ENCODE results near the gene DDX18. TPM values are rescaled to one million over a fixed set of nuclear protein-coding genes. Genes with fewer than 3 reads are reported as not detected.
A peak's percentile ranks its signal among the peaks of the same experiment; 100 is the strongest.

The DDX18 gene
- total and polyA plus RNA-seq, 10 of the 15 experiments (the other 5 are each of a cell fraction or from before 2014, with no cell fraction given), result 54.3 to 110 (median 74.9) TPM

DNA sequence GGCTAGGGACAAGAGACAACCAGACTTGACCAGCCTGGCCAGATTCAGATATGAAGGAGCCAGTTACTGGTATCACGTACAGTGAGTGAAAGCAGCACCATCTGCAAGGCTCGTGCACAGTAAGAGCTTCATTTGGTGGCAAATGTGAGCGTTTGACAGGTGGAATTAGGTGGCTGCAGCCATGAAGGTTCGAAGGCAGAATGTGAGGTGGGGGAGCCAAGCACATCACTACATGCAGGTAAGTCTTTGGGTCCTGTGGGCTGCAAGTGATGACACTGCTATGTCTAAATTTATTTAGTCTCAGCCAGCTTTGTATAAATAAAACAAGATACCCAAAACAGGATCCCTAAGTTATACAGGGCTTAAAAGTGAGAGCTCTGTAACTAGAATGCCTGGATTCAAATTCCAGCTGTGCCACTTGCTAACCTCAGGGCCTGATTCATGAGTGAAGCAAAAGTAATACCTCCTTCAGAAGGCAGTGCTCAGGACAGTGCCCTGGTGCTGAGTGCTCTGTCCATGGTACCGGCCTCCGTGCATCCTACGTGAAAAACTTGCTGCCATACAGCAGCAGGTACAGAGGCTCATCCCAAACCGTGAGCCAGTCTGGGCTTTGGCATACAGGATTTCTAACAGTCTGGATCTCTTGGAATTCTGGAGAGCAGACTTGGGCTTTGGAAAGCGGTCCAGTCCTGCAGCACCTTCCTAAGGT is 18.6 kb downstream of the DDX18 start (continued):
- TF ChIP-seq, protein P1, sequence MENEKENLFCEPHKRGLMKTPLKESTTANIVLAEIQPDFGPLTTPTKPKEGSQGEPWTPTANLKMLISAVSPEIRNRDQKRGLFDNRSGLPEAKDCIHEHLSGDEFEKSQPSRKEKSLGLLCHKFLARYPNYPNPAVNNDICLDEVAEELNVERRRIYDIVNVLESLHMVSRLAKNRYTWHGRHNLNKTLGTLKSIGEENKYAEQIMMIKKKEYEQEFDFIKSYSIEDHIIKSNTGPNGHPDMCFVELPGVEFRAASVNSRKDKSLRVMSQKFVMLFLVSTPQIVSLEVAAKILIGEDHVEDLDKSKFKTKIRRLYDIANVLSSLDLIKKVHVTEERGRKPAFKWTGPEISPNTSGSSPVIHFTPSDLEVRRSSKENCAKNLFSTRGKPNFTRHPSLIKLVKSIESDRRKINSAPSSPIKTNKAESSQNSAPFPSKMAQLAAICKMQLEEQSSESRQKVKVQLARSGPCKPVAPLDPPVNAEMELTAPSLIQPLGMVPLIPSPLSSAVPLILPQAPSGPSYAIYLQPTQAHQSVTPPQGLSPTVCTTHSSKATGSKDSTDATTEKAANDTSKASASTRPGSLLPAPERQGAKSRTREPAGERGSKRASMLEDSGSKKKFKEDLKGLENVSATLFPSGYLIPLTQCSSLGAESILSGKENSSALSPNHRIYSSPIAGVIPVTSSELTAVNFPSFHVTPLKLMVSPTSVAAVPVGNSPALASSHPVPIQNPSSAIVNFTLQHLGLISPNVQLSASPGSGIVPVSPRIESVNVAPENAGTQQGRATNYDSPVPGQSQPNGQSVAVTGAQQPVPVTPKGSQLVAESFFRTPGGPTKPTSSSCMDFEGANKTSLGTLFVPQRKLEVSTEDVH (IDR thresholded peaks at IDR 0.05; ENCODE audit: low read depth, partially characterized antibody), result no peak
- TF ChIP-seq SPI1 (IDR thresholded peaks at IDR 0.05; ENCODE audit: borderline replicate concordance, insufficient read depth, low read depth, low read length) (no peak), ZSCAN29 (IDR thresholded peaks at IDR 0.05) (no peak), HDAC6 (IDR thresholded peaks at IDR 0.05; ENCODE audit: unreplicated experiment) (no peak), ASH2L (IDR thresholded peaks at IDR 0.05; ENCODE audit: borderline replicate concordance, low read depth) (no peak), POU2F2 (IDR thresholded peaks at IDR 0.05; ENCODE audit: borderline replicate concordance, low read depth, low read length) (no peak), JUNB (IDR thresholded peaks at IDR 0.05) (no peak)
- TF ChIP-seq, protein P2, sequence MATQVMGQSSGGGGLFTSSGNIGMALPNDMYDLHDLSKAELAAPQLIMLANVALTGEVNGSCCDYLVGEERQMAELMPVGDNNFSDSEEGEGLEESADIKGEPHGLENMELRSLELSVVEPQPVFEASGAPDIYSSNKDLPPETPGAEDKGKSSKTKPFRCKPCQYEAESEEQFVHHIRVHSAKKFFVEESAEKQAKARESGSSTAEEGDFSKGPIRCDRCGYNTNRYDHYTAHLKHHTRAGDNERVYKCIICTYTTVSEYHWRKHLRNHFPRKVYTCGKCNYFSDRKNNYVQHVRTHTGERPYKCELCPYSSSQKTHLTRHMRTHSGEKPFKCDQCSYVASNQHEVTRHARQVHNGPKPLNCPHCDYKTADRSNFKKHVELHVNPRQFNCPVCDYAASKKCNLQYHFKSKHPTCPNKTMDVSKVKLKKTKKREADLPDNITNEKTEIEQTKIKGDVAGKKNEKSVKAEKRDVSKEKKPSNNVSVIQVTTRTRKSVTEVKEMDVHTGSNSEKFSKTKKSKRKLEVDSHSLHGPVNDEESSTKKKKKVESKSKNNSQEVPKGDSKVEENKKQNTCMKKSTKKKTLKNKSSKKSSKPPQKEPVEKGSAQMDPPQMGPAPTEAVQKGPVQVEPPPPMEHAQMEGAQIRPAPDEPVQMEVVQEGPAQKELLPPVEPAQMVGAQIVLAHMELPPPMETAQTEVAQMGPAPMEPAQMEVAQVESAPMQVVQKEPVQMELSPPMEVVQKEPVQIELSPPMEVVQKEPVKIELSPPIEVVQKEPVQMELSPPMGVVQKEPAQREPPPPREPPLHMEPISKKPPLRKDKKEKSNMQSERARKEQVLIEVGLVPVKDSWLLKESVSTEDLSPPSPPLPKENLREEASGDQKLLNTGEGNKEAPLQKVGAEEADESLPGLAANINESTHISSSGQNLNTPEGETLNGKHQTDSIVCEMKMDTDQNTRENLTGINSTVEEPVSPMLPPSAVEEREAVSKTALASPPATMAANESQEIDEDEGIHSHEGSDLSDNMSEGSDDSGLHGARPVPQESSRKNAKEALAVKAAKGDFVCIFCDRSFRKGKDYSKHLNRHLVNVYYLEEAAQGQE (IDR thresholded peaks at IDR 0.05; ENCODE audit: low read depth, low read length), result peak; percentile 93
- TF ChIP-seq, protein P3, sequence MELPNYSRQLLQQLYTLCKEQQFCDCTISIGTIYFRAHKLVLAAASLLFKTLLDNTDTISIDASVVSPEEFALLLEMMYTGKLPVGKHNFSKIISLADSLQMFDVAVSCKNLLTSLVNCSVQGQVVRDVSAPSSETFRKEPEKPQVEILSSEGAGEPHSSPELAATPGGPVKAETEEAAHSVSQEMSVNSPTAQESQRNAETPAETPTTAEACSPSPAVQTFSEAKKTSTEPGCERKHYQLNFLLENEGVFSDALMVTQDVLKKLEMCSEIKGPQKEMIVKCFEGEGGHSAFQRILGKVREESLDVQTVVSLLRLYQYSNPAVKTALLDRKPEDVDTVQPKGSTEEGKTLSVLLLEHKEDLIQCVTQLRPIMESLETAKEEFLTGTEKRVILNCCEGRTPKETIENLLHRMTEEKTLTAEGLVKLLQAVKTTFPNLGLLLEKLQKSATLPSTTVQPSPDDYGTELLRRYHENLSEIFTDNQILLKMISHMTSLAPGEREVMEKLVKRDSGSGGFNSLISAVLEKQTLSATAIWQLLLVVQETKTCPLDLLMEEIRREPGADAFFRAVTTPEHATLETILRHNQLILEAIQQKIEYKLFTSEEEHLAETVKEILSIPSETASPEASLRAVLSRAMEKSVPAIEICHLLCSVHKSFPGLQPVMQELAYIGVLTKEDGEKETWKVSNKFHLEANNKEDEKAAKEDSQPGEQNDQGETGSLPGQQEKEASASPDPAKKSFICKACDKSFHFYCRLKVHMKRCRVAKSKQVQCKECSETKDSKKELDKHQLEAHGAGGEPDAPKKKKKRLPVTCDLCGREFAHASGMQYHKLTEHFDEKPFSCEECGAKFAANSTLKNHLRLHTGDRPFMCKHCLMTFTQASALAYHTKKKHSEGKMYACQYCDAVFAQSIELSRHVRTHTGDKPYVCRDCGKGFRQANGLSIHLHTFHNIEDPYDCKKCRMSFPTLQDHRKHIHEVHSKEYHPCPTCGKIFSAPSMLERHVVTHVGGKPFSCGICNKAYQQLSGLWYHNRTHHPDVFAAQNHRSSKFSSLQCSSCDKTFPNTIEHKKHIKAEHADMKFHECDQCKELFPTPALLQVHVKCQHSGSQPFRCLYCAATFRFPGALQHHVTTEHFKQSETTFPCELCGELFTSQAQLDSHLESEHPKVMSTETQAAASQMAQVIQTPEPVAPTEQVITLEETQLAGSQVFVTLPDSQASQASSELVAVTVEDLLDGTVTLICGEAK (IDR thresholded peaks at IDR 0.05; ENCODE audit: borderline replicate concordance), result peak; percentile 32; the same call in 1 of the 2 replicates
- TF ChIP-seq, protein P4, sequence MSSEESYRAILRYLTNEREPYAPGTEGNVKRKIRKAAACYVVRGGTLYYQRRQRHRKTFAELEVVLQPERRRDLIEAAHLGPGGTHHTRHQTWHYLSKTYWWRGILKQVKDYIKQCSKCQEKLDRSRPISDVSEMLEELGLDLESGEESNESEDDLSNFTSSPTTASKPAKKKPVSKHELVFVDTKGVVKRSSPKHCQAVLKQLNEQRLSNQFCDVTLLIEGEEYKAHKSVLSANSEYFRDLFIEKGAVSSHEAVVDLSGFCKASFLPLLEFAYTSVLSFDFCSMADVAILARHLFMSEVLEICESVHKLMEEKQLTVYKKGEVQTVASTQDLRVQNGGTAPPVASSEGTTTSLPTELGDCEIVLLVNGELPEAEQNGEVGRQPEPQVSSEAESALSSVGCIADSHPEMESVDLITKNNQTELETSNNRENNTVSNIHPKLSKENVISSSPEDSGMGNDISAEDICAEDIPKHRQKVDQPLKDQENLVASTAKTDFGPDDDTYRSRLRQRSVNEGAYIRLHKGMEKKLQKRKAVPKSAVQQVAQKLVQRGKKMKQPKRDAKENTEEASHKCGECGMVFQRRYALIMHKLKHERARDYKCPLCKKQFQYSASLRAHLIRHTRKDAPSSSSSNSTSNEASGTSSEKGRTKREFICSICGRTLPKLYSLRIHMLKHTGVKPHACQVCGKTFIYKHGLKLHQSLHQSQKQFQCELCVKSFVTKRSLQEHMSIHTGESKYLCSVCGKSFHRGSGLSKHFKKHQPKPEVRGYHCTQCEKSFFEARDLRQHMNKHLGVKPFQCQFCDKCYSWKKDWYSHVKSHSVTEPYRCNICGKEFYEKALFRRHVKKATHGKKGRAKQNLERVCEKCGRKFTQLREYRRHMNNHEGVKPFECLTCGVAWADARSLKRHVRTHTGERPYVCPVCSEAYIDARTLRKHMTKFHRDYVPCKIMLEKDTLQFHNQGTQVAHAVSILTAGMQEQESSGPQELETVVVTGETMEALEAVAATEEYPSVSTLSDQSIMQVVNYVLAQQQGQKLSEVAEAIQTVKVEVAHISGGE (CRISPR knock-in tag; IDR thresholded peaks at IDR 0.05), result no peak
